GM21529 (cell line): ENCODE measurements around the gene C1orf226.

Experiments
- ATAC-seq: cut with Tn5 transposase; IDR thresholded peaks from one replicate; pipeline ENCODE4 v1.9.1; 2021; ENCODE audit not compliant: unreplicated experiment

Gene C1orf226

GRCh38 chr1:162384116-162384515 is 2.6 kb downstream of the C1orf226 start:
- no peak for ATAC-seq

- no peak for ATAC-seq
These were observed 3.2 kb downstream of the C1orf226 start for GRCh38 chr1:162384601-162385279.

GRCh38 chr1:162385280-162385623 is 3.7 kb downstream of the C1orf226 start:
- no peak for ATAC-seq

GRCh38 chr1:162385702-162386101 is 4.2 kb downstream of the C1orf226 start:
- ATAC-seq, result no peak

- no peak for ATAC-seq
These were observed 5.0 kb downstream of the C1orf226 start for GRCh38 chr1:162386292-162387225.

GRCh38 chr1:162387226-162388082 is 5.9 kb downstream of the C1orf226 start:
- ATAC-seq, result no peak

- no peak for ATAC-seq
These were observed 6.6 kb downstream of the C1orf226 start for GRCh38 chr1:162388083-162388594.

GRCh38 chr1:162388615-162389014 is 7.1 kb downstream of the C1orf226 start:
- no peak for ATAC-seq

- no peak for ATAC-seq
These were observed 7.7 kb downstream of the C1orf226 start for GRCh38 chr1:162389021-162389818.

GRCh38 chr1:162389971-162390370 is 8.4 kb downstream of the C1orf226 start:
- ATAC-seq, result no peak

- ATAC-seq, result no peak
These were observed 9.1 kb downstream of the C1orf226 start for GRCh38 chr1:162390396-162391185.

- peak; percentile 47 for ATAC-seq
These were observed 10.4 kb downstream of the C1orf226 start for GRCh38 chr1:162391790-162392563.

GRCh38 chr1:162396201-162396906 is 14.8 kb downstream of the C1orf226 start:
- ATAC-seq, result no peak

GRCh38 chr1:162397039-162397448 is 15.5 kb downstream of the C1orf226 start:
- ATAC-seq, result no peak

GRCh38 chr1:162397943-162398560 is 16.5 kb downstream of the C1orf226 start:
- no peak for ATAC-seq

- ATAC-seq, result no peak
These were observed 17.6 kb downstream of the C1orf226 start for GRCh38 chr1:162398999-162399580.

- ATAC-seq, result no peak
These were observed 19.3 kb downstream of the C1orf226 start for GRCh38 chr1:162400790-162401355.
